ENCODE data around the gene CALU.

CALU gene

DNA sequence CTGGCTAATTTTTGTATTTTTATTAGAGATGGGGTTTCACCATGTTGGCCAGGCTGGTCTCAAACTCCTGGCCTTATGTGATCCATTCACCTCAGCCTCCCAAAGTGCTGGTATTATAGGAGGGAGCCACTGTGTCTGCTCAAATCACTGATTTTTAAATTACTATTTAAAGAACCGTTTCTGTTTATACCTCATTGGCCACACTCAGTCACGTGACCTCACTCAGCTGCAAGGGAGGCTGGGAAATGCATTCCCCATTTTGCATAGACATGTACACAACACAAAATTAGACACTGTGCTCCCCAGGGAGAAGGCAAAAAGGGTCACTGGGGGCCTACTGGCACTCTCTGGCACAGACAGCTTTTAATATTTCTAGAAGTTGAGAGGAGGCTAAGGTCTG is 13.6 kb upstream of the CALU start:
- no peak for DNase-seq

DNA sequence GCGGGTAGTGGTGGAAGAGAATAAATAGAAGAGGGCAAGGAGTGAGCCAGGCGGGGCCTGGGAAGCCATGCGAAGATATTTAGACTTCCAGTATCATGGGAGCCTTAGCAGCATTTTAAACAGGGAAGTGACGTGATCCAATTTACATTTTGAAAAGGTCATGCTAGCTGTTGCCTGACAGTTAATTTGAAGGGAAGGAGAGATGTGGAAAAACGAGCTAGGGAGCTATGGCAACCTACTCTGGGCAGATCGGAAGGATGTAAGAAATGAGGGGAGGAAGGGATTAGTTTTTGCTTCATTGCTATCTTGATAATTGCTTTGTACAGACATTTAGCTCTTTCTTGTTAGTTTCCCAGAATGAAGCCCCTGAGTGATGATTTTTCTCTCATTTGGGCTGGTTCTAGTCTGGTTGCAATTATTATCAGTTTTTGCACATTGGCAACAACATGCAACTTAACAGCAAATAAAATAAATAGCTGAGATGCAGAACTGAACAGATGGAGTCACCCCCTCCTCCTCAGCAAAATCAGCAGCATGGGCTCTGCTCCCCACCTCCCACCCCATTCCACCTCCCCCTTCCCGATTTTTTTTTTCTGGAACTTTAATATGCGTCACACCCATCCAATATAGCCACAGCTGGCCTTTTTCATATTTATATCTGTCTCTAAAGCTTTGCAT is 13.0 kb upstream of the CALU start:
- DNase-seq = no peak

DNA sequence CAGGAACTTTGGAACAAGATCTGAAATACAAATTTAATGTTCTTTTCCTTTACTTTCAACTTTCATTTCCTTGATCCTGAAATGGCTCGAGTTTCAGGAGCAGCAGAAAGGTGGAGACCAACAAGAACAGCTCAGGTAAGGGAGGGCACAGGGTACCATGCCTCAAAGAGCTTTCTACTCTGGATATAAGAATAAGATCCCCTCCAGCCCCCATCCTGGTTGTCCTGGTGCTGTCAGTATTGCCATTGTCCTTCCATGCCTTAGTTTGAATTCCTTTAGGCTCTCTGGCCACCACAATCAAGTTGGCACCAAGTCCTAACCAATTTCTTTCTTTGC is 12.5 kb upstream of the CALU start:
- no peak for DNase-seq

DNA sequence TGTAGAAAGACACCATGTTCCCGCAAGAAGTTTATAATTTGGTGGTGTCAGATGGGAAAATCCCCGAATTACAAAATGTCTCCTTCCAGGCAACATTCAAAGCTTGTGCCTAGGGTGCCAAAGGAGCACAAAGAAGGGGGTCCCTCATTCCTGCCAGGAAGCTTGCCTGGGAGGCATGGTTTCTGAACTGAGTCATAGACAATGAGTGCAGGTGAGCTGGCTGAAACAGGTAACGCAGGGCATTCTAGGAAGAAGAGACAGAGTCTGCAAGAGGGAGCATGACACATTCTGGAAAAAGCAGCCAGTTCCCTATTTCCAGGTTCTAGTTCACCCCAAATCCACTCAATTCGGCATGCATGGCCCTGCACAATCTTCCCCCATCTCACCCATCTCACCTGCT is 11.9 kb upstream of the CALU start:
- DNase-seq = no peak

DNA sequence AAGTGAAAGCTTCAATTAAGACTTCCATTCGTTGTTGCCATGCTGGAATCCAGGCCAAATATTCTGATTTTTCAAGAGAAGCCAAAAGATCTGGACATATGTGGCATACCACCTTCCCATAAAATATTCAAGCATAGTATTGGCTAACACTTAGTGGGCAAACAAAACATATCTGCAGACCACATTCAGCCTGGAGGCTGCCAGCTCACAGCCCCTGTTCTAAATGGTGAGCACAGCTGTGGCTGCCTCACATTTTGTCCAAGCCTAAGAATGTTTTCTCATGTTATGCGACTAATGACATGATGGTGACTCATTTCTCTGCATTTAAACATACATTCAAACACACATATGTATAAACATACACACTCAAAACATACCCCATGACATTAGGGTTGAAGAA is 10.6 kb upstream of the CALU start:
- no peak for DNase-seq

DNA sequence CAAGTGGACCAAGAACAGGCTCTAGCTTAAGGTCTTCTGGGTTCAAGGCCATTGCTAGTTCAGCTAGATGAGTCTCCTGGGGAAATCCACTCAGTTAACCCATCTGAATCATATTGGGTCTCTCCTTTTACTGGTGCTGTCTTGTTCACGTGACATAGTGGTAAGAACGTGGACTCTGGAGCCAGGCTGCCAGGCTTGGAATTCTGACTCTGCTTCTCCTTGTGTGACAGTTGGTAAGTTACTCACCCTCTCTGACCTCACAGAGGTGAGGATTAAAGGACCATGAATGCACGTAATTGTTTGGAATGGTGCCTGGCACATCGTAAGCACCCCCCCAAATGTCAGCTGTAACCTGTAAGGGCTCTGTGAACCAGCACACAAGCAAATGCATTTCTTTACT is 9.7 kb upstream of the CALU start:
- no peak for DNase-seq

DNA sequence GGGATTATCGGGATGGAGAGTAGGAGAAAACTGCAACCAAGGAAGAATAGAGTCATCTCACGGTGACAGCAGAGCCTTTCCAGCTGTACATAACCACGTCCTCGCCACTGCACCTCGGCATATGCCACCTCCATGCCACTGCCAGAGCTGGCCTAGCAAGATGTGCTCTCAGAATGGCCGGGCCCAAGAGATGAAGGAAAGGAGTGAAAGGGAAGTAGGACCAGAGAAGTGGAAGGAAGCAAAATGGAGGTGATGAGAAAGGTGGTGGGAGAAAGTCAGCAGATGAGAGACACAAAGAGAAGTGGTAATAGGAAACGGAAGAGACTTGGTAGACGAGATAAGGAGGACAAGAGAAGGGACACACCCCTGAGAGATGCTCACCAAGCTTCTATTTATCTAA is 8.0 kb upstream of the CALU start:
- no peak for DNase-seq

DNA sequence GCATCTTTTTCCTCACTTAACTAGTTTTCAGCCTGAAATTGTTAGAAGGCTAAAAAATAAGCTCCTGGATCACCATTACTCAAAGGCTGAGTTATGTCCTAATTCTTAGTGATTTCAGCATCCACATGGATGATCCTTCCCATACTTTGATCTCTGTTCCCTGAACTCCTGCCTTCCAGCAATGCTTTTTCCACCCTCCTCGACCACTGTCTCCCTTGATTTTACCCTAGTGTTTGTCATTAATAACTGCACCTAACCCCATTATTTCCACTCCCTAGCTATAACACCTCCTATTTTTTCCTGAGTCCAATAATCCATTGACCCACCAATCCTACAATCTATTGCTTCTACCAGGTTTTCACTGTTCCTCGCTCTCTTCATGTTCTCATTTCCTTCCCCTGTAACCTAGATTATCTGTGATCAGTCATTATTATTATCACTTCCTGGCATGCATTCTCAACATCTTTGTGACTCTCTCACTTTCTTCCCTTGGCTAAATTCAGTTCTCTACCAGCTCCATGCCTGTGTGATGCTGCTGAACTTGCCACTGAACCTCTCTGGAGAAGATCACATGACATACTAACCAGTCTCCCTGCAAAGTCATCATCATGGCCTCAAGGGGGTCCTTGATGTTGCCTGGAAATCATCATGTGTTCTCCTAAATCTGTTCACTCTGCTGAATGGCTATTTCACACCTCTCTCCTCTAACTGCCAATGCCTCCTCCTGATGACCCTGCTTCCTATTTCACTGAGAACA is 6.5 kb upstream of the CALU start:
- DNase-seq = no peak

DNA sequence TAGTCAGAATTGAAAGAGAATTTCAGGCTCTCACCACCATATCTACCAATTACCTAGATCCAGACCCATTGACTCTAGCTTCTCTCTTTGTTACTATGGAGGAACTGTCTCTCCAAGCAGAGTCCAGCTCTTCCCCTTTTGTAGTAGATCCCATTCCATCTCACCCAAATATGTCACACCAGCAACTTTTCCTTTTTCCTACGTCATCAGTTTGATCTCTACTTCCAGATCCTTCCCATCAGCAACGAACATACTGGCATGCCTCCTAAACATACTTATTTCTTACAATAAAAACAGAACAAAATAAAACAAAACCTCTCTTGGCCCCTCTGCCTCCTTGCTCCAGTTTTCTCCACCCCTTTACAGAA is 5.9 kb upstream of the CALU start:
- no peak for DNase-seq

DNA sequence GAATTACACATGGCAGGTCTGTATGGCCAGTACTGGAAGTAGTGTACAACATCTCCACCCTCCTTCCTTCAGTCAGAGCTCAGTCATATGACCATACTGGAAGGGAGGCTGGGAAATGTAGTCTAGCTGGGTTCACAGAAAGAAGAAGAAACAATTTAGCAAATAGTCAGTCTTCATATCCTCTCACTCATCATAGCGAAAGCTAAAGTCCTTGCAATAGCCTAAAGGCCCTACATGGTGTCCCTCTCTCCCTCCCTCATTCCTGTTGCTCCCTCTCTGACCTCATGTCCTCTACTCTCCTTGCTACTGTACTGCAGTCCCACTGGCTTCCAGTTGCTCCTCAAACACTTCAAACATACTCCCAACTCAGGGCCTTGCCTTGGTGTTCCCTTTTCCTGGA is 4.3 kb upstream of the CALU start:
- no peak for DNase-seq

DNA sequence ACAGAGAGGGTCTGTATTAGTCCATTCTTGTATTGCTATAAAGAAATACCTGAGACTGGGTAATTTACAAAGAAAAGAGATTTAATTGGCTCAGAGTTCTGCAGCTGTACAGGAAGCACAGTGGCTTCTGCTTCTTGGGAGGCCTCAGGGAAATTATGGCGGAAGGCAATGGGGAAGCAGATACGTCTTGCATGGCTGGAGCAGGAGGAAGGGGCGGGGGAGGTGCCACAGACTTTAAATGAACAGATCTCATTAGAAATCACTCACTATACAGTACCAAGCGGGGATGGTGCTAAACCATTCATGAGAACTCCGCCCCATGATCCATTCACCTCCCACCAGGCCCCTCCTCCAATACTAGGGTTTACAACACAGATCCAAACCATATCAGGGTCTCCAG is 3.7 kb upstream of the CALU start:
- no peak for DNase-seq

DNA sequence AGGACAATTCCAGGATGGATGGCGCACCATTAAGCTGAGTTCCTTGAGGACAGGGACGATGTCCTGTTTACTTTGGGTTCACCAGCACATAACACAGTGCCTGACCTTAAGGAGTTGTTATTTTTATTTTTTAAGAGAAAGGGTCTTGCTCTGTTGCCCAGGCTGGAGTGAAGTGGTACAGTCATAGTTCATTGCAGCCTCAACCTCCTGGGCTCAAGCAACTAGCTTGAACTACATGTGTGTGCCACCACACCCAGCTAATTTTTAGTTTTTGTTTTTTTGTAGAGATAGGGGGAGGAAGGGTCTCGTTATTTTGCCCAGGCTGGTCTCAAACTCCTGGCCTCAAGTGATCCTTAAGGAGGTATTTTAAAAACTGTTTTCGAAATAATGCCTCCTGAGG is 1.7 kb upstream of the CALU start:
- DNase-seq = no peak

DNA sequence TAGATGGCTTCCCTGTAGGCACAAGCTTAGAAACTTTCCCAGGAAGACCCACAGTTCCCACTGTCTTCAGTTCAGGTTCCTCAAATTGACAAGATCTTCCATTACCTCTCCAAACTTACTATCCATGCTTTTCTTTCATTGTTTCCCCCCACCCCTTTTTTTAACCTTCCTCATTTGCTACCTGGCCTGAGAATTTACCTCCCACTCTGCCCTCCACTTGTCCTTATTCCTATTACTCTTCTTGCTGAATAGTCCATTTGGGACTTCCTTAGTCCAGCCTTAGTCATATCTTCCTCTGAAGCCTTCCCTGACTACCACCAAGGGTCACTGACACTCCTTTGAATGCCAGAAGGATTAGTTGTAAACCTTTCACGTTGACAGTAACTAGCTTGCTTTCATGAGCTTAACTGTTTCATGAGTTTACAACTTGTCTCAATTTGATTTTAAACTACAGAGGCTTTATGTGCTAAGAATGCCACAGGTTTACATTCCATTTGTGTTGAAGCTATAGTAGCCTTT is 1.2 kb upstream of the CALU start:
- DNase-seq = no peak

DNA sequence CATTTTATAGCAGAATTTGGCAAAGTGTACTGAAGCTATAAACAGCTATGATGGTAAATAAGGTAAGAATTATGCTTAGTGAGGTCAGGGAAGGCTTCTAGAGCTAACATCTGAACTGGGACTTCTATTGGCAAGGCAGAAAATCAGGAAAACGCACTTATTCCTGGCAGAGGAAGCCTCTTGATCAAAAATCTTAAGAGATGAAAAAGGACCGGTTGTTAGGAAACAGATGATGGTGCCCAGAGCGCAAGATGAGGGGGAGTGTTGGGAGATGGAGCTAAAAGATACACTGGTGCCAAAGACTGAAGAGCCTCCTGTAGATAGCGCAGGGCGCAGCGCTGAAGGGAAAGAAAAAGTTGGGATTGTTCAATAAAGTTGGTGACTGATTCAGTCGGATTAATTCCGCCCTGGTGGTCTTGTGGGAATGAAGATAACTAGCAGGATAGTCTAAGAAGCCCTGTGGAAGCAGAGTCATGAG is 550 bp upstream of the CALU start:
- no peak for DNase-seq

DNA sequence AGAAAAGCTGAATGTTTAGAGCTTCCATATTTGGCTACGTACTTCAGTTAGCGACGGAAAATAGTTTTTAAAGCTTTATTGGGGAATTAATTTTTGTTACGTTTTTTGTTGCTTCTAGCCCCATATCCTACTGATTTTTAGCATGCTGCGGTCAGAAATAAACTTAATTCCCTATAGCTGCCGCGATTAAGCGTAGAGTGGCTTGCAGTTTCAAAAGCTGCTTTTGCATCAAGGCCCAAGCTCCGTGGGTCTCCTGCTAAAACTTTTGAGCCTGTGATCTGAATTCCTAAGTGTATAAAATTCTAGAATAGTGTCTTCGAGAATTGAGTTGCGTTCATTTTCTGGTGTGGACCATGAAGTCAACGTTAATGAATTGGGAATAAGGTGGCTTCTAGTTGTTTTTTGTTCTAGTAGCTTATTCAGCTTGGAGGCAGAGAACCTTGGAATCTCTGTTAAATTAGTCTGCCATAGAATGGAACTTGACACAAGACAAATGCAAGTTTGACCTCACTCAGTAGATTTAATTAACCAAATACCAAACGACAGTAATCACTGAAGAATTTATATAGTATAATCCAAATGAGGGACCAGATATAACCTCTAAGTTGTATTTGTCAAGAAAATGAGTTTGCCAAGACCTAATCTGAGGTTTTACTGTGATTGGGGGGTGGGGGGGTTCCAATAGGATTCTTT is 977 bp downstream of the CALU start:
- DNase-seq = no peak

DNA sequence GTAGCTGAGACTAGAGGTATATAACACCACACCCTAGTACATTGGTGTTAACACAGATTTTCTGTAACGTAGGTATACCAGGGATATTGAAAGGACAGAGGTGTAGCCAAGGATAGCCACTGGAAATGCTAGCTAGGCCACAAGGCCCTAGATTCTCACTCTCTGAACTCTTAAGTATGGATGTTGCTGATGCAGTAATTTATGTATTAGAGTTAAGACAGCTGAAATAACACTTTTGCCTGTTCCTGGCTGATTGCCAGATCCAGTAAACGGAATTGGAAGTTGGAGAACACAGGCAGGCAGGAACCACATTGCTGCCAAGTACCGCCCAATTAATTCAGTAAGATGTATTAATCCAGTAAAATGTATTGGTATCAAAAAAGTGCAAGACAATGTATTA is 1.8 kb downstream of the CALU start:
- DNase-seq = no peak

DNA sequence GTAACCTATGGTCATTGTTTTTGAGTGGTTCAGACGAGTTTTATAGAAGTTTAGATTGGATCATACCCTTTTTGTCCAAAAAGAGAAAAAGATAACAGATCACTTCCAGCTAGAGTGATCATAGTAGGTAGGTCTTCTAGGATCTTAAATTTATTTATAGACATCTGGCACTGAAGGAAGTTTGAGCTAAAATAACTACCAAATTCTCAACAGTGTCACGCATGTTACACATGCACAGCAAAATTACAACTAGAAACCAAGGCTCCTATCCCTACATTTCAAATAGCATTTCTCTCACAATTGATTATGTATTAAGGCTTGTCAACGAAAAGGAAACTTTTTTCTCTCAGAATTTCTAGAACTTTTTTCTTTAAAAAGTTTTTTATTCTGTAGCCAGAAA is 2.3 kb downstream of the CALU start:
- no peak for DNase-seq

DNA sequence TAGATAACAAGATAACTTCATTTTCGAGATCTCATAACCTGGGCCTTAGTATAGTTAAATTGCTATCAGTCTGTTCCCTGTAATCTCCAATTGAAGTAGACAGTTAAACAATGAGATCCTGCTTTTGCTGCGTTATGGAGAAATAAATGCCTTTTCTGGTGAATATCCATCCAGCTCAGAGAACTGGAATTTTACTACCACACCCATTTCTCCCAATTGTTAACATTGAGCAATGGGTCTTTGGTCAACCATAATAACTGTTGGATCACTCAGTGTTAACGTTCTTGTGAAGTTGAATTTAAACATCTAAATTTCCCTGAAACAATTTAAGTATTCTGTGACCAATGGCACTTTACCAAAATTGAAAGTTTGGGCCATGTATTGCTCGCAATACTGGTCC is 3.0 kb downstream of the CALU start:
- no peak for DNase-seq

DNA sequence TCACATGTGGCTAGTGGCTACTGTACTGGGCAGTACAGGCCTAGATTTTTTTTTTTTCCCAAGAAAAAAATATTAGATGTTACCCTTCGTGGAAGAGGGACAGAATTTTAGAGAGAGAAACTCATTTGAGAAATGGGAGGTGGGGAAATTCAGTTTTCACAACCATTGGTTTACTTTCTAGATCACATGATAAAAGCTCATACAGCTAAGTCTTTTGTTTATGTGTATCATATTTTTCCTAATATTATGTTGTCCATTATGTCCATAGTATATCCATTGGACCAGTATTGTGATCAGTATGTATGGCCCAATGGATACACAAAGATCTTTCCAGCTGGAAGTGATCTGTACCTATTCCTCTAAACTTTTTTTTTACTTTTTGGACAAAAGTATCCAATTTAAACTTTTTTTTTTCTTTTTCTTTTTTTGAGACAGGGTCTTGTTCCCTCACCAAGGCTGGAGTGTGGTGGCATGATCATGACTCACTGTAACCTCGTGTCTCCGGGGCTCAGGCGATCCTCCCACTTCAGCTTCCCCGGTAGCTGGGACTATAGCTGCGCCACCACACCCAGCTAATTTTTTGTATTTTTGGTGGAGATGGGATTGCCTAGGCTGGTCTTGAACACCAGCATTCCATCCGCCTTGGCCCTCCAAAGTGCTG is 4.1 kb downstream of the CALU start:
- DNase-seq = no peak

DNA sequence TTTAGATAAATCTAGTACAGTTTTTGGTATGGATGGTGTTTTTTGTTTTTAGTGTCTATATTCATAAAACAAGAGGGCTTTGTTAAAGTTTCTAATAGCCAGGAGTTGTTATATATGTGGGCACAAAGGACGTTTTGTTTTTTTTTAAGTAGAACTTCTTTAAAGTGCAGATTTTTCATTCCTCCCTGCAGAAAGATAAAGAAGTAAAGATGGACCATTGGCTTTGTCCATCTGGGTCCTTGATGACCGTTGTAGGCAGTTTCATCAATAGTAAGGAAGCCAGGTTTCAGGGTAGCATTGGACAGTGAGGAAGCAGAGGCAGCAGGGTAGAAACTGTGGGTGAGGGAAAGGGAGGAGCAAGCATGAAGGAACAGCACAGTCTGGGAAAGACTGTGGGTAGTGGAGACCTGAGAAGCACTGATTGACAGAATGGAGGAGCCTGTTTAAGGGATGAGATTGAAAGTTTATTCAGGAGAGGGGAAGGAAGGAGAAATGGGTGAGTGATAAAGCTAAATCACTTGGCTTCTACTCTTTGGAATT is 5.3 kb downstream of the CALU start:
- DNase-seq = no peak

DNA sequence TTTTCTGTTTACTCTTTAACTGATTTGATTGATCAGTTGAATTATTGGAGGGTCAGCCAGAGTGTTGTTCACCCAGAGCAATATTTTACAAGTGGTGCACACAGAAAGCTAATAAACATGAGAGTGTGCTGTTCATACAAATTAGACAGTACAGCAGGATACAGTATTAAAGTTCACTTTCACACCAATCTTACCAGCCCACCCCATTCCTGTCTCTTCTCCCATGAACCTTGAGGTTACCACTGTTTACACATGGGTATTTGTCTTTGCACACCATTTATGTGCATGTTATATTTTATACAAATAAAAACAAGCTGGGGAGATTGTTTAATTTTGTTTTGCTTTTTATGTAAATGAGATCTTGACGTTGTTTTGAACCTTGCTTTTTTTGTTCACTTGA is 6.5 kb downstream of the CALU start:
- no peak for DNase-seq

DNA sequence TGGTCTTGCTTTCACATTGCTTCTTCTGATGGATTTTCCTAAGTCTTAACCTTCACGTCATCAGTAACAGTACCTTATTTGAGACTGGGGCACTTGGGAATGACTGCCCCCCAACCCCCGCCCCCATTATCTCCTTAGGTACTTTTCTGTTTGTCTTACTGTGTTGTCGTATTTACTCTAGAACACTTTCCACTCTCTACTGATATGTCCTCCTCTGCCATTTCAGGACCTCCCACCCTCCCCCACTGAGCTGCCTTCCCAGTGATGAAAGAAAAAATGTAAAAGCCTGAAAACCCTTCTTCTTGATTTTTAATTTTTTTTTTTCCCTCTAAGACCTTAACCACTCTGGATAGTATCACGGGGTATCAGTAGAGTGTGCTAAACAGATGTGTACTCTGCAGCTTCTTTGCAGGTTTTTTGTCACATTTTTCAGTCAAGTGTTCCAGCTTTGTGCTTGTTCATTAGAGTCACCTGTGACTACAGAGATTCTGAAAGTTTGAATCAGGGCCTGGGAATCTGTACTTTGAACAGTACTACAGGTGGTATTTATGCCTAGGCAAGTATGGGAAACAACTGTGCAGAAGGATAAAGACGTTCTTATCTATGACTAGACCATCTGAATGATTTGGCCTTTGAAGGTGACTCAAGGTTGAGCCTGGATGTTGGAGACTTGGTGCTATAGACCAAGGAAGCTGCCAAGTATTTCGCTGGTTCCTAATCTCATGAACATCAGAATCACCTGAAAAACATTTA is 8.3 kb downstream of the CALU start:
- DNase-seq = no peak

DNA sequence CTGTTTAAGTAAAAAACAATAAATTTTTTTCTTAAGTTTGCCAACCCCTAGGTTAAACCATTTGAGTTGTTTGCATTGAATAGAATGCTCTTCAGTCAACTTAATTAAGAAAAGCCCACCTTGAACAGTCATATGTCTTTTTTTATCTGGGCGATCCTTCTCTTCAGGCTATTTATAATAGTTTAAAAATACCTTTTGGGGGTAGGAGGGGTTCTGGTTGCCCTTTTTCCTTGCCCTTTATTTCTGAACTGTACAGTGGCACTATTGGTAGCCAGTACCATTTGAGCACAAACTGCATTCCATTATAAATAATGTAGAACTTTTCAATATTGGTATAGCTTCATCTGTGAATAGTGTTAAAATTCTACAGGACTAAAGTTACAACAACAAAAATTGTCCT is 13.1 kb downstream of the CALU start:
- DNase-seq = no peak

Measured in activated gamma-delta T cell (primary cell).